Measurements from ENCODE around the gene EFHC1. TPM values are rescaled to one million over a fixed set of nuclear protein-coding genes. Genes with fewer than 3 reads are reported as not detected.

The EFHC1 gene
- total and polyA plus RNA-seq, 10 donors = 9.3 to 40.3 (median 16.8) TPM

- no peak overlapping the region for H3K4me3 ChIP-seq
- H3K27ac ChIP-seq = peak overlapping the region in 4 of 8 donors; percentile 69 to 87 (median 75)
- H3K4me1 ChIP-seq = peaks cover 17 to 52% (median 27%) of the 10 kb centered on the region in 6 donors
- H3K36me3 ChIP-seq = no peaks in the 10 kb centered on the region
- WGBS, 5 donors = 81 to 92% (median 89%) methylated on average over 4 of the region's 4 CpGs
- TF ChIP-seq POLR2AphosphoS5 (IDR thresholded peaks at IDR 0.05) (no peak), CTCF (IDR thresholded peaks at IDR 0.05 in 8 of 11, conservative IDR thresholded peaks at IDR 0.05 in 3 of 11) (no peak)
- intact Hi-C loops (cut with DNase I; ENCODE audit: low total_unique reads) = no loop called here
- DNase-seq = no peak
- peaks cover 0 to 6% (median 0%) of the 10 kb centered on the region in 8 donors for H3K9me3 ChIP-seq
- no peaks in the 10 kb centered on the region for H3K27me3 ChIP-seq (replicated peaks in 1 of 7)
These were observed 31.4 kb upstream of the EFHC1 start for GRCh38 chr6:52388790-52389189.

- TF ChIP-seq CTCF (IDR thresholded peaks at IDR 0.05 in 8 of 11, conservative IDR thresholded peaks at IDR 0.05 in 3 of 11) (no peak), POLR2AphosphoS5 (IDR thresholded peaks at IDR 0.05) (no peak), POLR2A (IDR thresholded peaks at IDR 0.05) (no peak)
- H3K27ac ChIP-seq = peak overlapping the region in 6 of 8 donors; percentile 41 to 87 (median 70)
- intact Hi-C loops (cut with DNase I; ENCODE audit: low total_unique reads) = no loop called here
- no peak for DNase-seq
- peaks cover 0 to 6% (median 0%) of the 10 kb centered on the region in 8 donors for H3K9me3 ChIP-seq
- H3K4me1 ChIP-seq = peaks cover 17 to 57% (median 29%) of the 10 kb centered on the region in 6 donors
- no peaks in the 10 kb centered on the region for H3K36me3 ChIP-seq
- H3K4me3 ChIP-seq = peak overlapping the region in 1 of 8 donors; percentile 33
- WGBS, 5 donors = 86 to 94% (median 88%) methylated on average over 1 of the region's 1 CpG
- no peaks in the 10 kb centered on the region for H3K27me3 ChIP-seq (replicated peaks in 1 of 7)
These were observed 30.9 kb upstream of the EFHC1 start for GRCh38 chr6:52389264-52389625.

- Histone ChIP-seq H3K27me3 (replicated peaks in 1 of 7) (no peaks in the 10 kb centered on the region), H3K4me3 (peak overlapping the region in 2 of 8 donors; percentile 11 to 33), H3K4me1 (peaks cover 17 to 62% (median 32%) of the 10 kb centered on the region in 6 donors), H3K9me3 (peaks cover 0 to 6% (median 0%) of the 10 kb centered on the region in 8 donors), H3K36me3 (no peaks in the 10 kb centered on the region), H3K27ac (peak overlapping the region; percentile 15 to 87 (median 66))
- peak; percentile 86 for DNase-seq
- peak in 1 of 3 donors; percentile 44 for TF ChIP-seq POLR2AphosphoS5 (IDR thresholded peaks at IDR 0.05)
- TF ChIP-seq CTCF (IDR thresholded peaks at IDR 0.05 in 8 of 11, conservative IDR thresholded peaks at IDR 0.05 in 3 of 11) = no peak
- intact Hi-C loops (cut with DNase I; ENCODE audit: low total_unique reads) = no loop called here
- WGBS, 5 donors = 4 to 12% (median 6%) methylated on average over 8 of the region's 8 CpGs
These were observed 30.3 kb upstream of the EFHC1 start for GRCh38 chr6:52389626-52390360.

- Histone ChIP-seq H3K36me3 (no peaks in the 10 kb centered on the region), H3K4me3 (peak overlapping the region in 2 of 8 donors; percentile 11 to 33), H3K27me3 (replicated peaks in 1 of 7) (no peaks in the 10 kb centered on the region), H3K9me3 (peaks cover 0 to 6% (median 0%) of the 10 kb centered on the region in 8 donors), H3K27ac (peak overlapping the region; percentile 15 to 87 (median 66)), H3K4me1 (peaks cover 17 to 64% (median 34%) of the 10 kb centered on the region in 6 donors)
- DNase-seq = no peak
- intact Hi-C loops (cut with DNase I; ENCODE audit: low total_unique reads) = no loop called here
- WGBS, 5 donors = 10 to 15% (median 13%) methylated on average over 4 of the region's 4 CpGs
- TF ChIP-seq POLR2AphosphoS5 (IDR thresholded peaks at IDR 0.05) = peak in 1 of 3 donors; percentile 55
- no peak for TF ChIP-seq POLR2A (IDR thresholded peaks at IDR 0.05)
- TF ChIP-seq CTCF (IDR thresholded peaks at IDR 0.05 in 8 of 11, conservative IDR thresholded peaks at IDR 0.05 in 3 of 11) = no peak
These were observed 29.8 kb upstream of the EFHC1 start for GRCh38 chr6:52390361-52390727.
